NCI-H146 treated with DMSO at 0.1 percent for 48 hours (cell line): ENCODE results near the gene SH3BP4.

ENCODE experiments used
- DNase-seq: peaks from one replicate; lab custom pipeline; 2025; ENCODE audit not compliant: unreplicated experiment; lab: John Stamatoyannopoulos, UW

Gene SH3BP4

DNA sequence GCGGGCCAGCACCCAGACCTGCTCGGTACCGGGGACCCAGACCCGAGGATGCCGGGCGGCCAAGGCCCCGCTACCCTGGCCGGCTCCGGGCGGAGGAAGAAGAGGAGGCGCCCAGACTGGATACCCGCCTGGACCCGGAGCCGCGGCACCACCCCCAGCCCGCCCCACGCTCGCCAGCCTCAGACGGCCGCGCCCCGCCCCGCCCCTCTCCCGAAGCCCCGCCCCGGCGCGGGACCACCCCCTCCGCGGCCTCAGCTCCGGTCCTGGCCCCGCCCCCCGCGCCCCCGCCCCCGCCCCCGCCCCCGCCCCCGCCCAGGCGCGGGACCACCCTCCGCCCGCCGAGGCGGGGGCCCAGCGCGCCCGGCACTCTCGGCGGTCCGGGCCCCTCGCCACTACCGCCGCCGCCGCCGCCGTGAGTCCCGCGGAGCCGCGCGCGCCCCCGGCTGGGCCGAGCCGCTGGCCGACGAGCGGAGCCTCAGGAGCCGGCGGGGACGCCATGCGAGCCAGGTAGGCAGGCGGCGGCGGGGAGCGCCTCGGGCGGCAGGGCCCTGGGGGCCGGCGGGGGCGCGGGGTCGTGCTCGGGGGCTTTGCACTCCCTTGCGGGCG, at the start of gene SH3BP4:
Gene SH3BP4, plus strand, starts transcription at position 354 of the 606 bp plus-strand sequence. CDS start 82,986 bp downstream, outside the sequence.
- peak; percentile 38 for DNase-seq

- no peak for DNase-seq
Measured at GRCh38 chr2:234904785-234905184, 47.0 kb upstream of the SH3BP4 start.

- no peak for DNase-seq
Measured at GRCh38 chr2:234905547-234906265, 46.1 kb upstream of the SH3BP4 start.

DNA sequence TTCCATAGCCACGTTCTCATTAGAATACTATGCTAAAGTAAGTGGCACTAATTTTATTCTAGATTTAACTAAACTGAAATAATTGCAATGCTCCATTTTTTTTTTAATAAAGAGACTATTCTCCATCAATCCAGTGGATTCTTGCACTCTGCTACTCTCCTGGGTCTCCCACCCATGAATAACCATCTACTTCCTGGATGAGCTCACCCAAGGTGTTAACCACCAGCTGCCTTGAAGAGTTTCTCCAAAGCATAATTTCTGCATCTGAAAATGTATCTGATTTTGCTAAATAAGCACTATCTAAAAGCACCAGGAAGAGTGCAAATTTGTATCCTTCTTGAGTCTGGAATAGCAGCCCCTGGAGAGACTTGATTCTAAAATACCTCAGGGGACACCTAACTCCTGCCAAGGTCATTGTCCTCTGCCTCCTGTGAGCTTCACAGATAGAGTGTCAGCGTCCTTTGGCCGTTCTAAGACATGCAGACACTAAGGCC, 41.6 kb upstream of the SH3BP4 start:
- DNase-seq = no peak

GRCh38 chr2:234911271-234911670, 40.5 kb upstream of the SH3BP4 start:
- no peak for DNase-seq

GRCh38 chr2:234912437-234912836, 39.4 kb upstream of the SH3BP4 start:
- no peak for DNase-seq

DNA sequence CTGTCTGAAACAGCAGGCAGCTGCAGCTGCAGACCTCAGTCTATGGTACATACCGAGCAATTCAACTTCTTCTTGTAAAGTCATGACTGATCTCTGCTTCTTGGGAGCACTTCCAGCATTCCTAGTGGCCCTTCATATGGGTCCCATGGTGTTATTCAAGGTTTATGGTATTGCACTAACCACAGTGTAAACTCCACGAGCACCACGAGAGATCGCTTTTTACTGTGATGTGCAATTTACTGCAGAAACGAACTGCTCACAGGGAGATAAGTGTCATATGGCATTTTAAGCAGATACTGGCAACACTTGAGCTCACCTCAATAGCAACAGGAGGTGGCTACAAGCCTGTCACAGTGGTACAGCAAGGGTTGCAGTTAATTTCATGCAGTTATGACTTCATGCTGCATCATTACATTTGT, 38.6 kb upstream of the SH3BP4 start:
- DNase-seq = peak; percentile 12

- DNase-seq = no peak
Measured at GRCh38 chr2:234914371-234915154, 37.3 kb upstream of the SH3BP4 start.

DNA sequence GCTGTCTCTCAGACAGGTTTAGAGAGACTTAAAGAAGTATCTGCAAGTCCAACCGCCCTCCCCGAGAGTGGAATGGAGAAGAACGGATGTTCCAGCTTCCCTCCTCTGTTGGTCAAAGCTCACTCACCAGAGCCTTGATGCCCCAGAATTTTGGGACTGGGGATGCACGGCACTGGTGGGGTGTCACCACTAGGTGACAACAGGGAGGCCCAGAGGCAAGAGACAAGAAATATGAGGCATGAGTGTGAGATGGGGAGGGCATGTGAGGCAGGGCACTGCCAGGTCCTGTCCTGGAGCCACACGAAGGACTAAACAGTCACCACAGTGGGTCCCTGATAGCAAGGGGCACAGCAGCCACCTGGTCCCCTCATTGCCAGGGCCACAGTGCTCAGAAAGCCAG, 35.1 kb upstream of the SH3BP4 start:
- DNase-seq = no peak

DNA sequence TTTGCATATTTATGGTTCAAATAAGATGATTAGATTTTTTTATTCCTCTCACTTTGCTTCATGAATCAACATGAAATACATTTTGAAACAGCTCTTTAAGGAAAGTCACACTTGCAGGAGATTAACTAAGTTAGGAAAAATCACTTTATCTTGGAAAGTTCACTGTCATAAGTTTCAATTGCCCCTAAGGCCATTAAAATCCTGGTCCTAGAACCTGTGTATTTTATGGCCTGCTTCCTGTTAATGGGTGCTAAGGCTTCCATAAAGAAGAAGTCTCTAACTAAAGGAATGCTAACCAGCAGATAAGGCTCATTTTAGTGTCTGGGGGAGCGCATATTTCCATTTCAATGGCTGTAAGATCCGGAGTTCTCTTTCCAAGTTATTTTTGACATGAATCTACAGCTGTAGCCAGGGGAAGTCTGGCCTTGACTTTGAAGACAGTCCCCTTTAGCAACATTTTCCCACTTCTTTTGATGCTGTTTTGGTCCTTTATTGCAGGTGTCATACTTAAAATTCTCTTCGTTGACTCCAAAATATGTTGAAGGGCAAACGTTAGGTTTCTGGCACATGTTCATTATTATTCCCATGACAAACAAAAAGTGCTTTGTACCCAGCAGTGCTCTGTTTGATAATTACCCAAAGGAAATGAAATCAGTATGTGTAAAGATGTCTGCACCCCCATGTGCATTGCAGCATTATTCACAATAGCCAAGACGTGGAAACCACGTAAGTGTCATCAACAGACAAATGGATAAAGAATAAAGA, 34.4 kb upstream of the SH3BP4 start:
- no peak for DNase-seq

DNA sequence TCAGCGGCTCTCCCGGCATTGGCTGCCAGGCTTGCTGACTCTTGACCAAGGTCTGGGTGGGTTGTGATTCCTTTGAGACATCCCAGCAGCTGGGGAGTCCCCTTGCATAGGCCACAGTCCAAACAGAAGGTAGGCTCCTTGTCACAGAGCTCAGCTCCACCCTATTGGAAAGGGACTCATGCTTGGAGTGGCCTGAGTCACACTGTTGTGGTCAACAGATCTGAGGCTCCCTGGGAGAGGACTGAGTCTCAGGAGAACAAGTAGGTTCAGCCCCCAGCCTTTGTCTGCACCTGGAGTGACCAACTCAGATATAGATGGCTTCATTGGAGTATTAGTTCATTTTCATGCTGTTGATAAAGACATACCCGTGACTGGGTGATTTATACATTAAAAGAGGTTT, 32.1 kb upstream of the SH3BP4 start:
- no peak for DNase-seq

- no peak for DNase-seq
Measured at GRCh38 chr2:234920836-234921235, 31.0 kb upstream of the SH3BP4 start.

- no peak for DNase-seq
Measured at GRCh38 chr2:234929002-234929401, 22.8 kb upstream of the SH3BP4 start.

- no peak for DNase-seq
Measured at GRCh38 chr2:234930397-234930796, 21.4 kb upstream of the SH3BP4 start.

- DNase-seq = no peak
Measured at GRCh38 chr2:234931371-234931770, 20.4 kb upstream of the SH3BP4 start.

- DNase-seq = peak; percentile 49
Measured at GRCh38 chr2:234932591-234933168, 19.1 kb upstream of the SH3BP4 start.

DNA sequence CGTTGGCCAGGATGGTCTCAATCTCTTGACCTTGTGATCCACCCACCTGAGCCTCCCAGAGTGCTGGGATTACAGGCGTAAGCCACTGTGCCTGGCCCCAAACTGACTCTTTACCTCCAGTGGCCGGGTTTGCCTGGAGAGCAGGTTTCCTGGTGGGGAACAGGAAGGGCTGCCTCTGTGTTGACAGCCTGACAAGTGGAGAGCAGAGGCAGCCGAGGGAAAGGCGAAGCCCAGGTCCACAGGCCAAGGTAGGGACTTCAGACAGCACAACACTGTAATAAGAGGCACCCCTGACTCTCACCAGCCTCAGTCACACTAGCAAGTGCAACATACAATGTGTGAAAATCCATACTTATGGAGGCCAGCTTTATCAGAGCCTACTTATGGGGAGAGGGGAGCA, 16.5 kb upstream of the SH3BP4 start:
- DNase-seq = no peak

DNA sequence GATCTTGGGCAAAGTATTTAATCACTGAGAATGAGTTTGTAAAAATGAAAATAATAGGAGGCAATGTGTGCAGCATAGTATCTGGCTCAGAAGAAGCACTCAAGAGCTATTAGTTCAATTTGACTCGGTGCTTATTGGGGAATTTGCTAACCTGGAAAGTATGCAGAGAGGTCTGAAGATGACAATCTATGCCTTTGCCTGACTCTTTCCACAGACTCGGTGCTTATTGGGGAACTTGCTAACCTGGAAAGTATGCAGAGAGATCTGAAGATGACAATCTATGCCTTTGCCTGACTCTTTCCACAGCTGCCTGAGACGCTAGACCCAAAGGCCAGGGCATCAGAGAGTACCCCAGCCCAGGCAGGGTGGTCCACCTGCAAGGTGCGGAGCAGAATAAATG, 12.2 kb upstream of the SH3BP4 start:
- no peak for DNase-seq

- no peak for DNase-seq
Measured at GRCh38 chr2:234939996-234940395, 11.8 kb upstream of the SH3BP4 start.

DNA sequence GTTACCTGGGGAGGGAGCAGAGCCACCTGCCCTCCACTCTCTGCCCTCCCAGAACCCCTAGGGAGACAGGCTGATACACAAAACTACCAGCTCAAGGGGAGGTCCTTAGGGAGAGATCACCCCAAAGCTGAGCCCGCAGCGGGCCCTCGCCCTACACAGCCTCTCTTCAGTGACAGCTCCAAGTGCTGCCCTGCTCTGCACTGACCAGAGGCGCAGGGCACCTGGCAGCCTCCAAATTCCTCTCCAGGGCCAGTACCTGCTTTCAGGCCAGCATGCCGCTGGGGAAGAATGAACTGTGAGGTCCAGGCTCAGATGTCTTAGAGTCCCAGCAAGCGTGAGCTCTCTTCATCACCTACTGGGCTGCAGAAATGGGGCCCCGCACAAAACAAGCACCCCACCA, 11.3 kb upstream of the SH3BP4 start:
- no peak for DNase-seq
